ENCODE measurements around the gene CD7.
"Not testable (repeated sequence)": the region's sequence is repeated elsewhere in the genome, so short reads cannot be mapped to it uniquely, and the experiment has no call there.

CD7 gene

DNA sequence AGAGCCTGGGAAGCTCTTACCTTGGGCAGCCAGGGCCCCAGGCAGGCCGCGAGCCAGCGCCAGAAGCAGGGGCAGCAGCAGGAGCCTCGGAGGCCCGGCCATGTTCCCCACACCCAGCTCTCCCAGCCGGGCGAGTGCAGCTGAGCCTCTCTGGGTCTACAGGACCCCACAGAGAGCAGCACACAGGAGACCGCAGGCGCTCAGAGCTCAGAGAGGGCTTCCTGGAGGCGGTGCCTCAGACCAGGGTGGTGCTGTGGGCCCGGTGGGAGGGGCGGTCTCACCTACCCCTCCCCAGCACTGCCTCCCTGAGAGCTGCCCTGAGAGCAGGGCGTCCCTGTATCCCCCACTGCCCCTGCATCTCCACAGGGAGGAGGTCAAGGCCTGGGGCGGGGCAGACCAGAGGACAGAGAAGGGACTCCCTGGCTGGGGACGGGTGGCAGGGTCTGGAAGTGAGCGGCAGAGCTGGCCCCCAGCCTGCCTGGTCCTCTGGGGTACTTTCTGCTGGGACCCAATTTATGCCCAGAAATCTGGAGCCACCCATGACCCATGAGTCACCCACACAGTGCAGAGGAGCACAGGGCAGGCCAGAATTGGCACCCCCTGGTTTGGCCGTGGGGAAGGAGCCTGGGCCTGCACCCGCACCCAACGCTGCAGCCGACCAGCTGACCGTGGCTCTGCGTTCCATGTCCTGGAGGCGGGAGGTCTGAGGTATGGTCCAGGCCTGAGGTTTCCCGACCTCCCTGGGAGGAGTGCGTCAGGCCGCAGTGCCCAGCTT is at the start of gene CD7:
CD7 (minus strand) TSS at position 215 of the 775 bp plus-strand sequence; CDS start at position 102, 113 bp downstream.
- no peak for DNase-seq

DNA sequence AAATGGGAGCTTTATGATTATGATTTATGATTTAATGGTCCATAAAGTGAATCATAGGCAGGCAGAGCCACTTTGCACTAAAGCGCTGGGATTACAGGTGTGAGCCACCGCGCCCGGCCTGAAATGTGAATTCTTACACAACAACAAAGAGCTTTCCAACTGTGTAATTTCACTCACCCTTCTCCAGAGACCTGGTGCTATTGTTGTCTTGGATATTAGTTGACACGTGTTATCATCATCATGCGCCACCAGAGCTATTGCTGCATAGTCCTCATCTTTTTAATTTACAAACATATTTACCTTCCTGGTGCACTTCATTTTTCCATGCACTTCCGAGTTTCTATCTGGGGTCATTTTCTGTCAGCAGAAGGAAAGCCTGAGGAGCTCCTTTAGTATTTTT is 49.3 kb upstream of the CD7 start:
- no peak for DNase-seq

DNA sequence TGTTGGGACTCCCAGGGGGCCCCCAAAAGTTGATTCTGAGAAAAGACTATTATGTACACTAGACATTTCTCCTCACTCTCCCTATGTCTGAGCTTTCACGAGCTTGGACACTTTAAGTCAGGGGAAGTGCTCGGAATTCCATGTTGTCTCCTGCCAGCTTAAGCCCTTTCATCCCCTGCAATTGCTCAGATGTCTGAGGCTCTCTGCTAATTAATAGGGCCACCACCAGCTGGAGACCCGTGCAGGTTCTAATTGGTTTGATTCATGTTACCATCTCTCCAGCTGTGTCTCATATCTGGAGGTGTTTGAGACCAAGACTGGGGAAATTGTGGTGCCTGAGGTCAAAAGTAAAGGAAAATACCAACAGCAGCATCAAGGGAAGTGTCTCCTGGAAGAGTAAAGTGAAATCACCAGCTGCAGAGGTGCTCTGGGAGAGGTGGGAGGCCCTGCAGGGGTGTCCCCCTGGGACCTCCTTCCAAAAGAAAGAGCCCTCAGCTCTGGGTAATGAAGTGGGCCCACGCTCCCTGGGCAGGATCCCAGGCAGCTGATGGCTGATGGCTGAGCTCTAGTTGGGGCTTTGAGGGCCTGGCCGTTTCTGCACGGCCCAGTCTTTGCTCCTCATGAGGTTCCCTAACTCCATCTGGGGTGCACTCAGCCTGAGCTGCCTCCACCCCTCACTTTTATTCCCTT is 48.3 kb upstream of the CD7 start:
- DNase-seq = no peak

DNA sequence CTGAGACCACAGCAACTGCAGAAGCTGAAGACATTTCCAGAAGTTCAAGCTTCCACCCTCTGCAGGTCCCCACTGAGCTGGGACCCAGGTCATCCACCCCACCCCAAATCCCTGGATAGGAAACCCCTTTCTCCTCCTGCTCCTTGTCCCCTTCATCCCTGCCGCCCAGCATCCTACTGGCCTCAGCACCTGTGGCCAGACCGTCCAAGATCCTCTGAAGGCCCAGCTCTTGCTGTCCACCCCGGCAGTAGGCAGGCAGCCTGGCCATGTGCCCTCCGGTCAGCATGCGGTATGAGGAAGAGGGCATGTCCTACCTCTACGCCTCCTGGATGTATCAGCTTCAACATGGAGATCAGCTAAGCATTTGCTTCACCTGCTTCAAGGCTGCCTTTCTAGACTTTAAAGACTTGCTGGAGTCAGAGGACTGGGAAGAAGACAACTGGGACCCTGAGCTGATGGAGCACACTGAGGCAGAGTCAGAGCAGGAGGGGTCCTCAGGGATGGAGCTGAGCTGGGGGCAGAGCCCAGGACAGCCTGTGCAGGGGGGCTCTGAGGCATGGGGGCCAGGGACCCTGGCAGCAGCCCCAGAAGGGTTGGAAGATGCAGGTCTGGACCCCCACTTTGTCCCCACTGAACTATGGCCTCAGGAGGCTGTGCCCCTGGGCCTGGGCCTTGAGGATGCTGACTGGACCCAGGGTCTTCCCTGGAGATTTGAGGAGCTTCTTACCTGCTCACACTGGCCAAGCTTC is 44.7 kb upstream of the CD7 start:
- no peak for DNase-seq

DNA sequence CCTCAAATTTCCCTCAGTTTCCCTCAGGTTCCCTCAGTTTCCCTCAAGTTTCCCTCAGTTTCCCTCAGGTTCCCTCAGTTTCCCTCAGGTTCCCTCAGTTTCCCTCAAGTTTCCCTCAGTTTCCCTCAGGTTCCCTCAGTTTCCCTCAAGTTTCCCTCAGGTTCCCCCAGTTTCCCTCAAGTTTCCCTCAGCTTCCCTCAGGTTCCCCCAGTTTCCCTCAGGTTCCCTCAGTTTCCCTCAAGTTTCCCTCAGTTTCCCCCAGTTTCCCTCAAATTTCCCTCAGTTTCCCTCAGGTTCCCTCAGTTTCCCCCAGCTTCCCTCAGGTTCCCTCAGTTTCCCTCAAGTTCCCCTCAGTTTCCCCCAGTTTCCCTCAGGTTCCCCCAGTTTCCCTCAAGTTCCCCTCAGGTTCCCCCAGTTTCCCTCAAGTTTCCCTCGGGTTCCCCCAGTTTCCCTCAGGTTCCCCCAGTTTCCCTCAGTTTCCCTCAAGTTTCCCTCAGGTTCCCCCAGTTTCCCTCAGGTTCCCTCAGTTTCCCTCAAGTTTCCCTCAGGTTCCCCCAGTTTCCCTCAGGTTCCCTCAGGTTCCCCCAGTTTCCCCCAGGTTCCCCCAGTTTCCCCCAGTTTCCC is 42.2 kb upstream of the CD7 start:
- not testable (repeated sequence) for DNase-seq

DNA sequence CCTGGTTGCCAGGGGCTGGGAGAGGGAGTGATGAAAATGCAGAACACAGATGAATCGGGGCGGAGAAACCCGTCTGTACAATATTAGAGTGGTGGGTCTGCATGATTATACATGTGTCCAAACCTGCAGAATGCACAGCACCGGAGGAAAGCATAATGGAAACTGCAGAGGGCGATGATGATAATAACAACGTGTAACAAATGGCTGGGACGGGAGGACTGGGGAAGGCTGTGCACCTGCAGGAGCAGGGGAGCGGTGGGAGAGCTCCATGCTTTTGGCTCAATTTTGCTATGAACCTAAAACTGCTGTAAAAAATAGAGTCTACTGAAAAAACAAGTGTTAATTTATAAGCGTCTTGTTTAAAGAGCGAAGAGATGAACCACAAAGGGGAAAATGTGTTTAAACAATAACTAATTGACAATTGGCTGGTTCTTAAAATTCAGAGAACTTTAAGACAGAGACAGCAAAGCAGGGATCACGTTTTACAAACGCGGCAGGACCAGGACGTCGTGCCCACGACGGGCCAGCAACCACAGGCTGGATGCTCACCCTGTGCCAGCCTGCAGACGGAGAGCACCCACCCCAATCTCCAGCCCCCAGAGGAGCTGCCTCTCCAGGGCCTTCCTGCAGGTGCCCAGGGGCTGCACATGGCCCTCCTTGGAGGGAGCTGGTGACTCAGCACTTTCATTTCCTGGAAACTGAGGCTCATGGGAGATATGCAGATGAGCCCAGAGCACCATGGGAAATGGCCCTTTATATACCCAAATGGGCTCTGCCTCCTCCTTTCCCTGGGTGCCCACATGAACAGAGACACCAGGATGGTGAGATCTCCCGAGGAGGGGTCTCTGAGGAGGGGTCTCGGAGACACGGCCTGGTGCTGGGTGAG is 41.3 kb upstream of the CD7 start, which contains the start of gene TEX19:
TEX19 (plus strand) TSS at position 783 of the 886 bp plus-strand sequence. CDS start 2,904 bp downstream, outside the sequence.
- DNase-seq = no peak

DNA sequence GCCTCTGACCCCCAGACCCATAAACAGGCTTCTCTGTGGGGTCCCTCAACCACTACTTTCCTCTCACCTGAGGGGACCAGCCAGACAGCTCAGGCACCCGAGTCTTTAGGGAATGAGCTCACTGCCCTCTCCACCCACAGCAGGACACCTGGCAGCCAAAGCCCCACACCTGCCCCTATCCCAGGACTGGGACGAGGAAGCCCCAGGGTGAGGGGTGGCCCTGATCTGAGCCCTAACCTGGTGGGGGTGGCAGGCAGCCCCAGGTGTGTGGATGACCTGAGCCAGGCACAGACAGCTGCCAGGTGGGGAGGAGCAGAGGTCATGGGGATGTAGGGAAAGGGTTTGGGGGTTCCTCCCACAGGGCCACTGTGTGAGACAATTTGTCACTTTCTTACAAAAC is 40.0 kb upstream of the CD7 start:
- no peak for DNase-seq

DNA sequence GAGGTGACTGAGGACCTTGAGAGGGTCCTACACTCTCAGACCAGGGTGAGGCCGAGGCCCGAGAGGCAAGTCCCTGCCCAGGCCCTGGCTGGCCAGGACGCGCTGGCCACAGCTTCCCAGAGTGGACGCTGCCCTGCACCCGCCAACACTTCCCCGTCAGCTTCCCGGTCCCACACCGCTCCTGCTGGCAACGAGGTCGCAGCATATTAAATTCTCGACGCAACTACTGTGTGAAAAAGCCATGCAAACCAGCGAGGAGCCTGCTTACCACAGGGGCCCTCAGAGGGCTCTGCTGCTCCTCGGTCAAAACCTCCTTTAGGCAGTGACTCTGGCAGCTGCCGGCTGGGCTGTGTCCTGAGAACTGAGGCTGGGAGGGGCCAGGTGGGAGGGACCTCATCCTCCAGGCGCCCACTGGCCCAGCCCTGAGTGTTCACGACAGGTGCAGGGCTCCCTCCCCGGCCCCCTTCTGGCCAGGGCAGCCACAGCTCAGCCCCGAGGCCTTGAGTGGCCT is 39.5 kb upstream of the CD7 start:
- DNase-seq = no peak

DNA sequence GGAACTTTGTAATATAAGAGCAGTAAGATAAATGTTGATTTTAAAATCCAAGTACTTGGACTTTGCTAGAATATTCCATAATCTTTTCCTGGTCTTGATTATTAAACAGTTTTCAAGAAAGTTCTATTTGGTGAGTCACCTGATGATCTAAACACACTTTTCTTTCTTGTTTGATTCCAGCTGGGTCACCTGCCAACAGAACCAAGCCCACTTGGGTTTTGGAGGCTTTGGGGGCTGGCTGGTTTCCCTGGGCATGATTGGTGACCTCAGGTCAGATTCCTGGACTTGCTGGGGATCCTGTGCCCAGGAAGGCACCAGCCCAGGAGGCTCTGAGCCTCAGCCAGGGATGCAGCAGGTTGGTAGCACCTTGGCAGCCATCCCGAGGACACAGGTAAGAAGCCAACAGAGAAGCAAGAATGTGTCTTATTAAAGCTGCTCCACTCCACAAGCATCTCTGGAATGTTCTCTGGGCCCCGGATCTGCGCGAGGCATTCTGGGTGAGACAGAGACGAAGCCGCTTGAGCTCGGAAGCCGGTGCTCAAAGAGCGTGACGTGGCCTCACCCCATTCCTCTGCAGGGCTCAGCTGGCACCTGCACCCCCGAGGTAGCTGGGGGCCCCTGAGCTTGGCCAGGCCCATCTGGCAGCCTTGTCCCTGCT is 38.5 kb upstream of the CD7 start:
- DNase-seq = no peak

DNA sequence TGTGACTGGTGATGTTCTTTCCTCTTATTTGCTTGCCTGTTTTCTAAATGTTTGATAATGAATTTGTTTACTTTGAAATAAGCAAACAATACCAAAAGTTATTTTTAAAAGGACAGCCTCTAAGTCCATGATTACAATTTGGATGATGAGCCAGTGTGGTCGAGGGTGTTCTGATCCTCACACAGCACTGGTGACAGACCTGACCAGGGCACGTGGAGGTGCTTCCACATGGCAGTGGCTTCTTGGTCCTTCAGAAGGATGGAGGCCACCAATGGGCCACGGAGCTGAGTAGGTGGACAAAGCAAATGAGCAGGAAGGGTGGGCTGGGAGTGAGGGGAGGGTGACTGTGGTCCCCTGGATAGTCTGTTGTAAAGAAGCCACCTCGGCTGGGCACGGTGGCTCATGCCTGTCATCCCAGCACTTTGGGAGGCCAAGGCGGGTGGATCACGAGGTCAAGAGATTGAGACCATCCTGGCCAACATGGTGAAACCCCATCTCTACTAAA is 37.4 kb upstream of the CD7 start:
- no peak for DNase-seq

DNA sequence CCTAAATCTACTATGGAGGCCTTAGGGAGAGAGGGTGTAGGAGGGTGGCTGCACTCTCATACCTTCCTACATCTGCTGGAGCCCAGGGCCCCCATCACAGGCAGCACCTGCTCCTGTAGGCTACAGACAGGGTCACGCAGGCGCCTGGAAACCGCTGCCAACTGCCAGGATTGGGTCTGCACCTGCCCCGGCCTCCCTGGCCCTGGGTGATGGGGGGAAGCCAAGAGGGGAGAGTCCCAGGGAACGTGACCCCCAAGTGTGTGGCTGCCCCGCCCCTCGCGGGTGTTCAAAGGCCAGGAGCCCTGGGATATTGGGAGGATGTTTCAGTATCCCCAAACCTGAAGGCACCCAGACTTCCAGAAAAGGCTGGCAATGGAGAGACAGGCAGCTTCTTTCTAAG is 36.1 kb upstream of the CD7 start:
- no peak for DNase-seq

DNA sequence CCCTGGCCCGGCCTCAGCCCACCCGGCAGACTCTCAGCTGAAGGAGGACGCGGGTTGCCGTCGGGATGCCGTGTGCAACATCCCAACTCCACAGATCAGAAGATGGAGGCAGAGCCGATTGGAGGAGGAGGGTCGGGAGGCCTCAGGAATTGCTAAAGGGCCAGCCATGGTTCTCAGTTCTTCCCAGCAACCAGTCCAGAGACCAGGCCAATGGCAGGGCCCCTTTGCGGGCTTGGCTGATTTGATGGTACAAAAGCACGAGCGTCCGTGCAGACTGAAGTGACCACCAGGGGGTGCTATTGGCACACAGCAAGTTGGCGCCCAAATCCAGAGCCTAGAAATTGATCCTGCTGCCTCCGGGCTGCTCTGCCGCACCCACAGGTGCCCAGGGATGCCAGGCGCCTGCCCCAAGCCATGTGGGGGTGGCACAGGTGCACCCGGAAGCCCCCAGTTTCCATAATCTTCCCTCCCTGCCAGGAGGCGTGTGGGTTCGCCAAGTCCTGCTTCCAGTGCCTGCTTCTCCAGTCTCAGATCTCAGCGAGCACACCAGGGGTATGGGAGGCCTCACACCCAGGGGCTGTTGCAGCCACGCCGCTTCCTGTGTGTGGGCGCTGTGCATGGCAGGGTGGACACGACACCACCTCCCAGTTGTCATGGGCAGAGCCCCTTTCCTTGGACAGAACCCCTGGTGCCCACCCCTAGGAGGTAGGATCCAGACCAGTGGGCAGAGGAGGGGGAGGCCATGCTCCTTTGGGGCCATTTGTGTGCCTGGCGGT is 34.5 kb upstream of the CD7 start:
- DNase-seq = peak; percentile 50

DNA sequence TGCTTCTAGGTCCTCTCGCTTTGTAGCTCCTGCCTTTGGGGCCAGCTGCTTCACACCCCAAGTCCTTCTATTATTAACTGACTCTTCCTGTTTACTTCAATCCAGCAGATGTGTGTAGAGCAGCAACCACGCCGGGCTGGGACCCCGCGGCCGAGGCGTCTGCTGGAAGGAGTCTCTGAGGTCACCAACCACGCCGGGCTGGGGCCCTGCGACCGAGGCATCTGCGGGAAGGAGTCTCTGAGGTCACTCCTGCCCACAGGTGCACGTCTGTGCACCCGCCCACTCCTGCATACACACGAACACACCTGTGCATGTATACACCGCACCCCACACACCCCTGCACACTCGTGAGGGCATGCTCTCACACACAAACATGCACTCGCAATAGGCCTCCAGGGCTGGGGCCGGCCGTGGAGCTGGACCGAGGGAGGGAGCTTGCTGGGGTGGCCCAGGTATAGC is 33.9 kb upstream of the CD7 start:
- no peak for DNase-seq

DNA sequence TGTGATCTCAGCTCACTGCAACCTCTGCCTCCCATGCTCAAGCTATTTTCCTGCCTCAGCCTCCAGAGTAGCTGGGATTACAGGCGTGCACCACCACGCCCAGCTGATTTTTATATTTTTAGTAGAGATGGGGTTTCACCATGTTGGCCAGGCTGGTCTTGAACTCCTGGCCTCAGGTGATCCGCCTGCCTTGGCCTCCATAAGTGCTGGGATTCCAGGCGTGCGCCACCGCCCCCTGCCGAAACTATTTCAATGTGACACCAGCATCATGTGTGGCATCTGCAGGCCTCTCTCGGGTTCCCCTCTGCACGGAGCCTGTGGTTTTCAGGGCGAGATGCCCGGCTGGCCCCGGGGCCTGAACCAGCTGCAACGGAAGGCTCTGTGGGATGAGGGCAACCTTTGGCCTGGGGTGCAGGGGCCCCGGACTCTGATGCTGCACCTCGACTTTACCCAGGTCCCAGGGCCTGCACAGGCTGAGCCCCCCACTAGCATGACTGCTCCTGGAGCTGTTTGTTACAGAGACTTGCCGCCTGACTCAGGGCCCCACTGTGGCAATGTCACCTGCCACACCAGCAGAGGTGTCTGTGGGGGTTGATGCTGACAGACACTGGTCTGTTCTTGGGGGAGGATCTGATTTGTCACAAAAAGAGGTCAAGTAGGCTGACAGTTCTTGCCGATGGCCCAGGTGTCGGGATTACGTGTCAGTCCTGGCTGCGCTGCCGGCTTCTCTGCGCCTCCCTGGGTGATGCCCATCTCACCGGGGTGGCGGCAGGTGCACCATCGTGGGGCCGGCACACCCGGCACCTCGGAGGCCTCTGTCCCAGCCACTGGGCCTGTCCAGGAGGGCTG is 33.0 kb upstream of the CD7 start:
- no peak for DNase-seq

DNA sequence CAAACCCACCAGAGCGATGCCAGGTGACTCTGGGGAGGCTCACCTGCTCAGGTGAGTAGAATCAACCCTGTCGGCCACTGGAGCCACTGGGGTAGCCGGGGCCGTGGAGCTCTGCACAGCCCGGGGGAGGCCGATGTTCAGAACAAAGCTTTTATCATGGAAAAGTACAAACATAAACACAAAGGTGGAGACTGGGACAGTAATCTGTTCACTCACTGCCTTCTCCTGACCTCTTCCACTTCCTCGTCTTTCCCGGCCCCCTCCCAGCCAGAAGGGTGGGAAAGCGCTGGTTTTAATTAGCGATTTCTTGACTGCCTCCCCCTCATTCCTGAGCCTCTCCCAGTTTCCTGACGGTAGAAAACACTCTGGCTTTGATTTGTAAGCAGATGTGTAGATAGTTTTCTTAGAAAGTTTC is 31.9 kb upstream of the CD7 start:
- no peak for DNase-seq

DNA sequence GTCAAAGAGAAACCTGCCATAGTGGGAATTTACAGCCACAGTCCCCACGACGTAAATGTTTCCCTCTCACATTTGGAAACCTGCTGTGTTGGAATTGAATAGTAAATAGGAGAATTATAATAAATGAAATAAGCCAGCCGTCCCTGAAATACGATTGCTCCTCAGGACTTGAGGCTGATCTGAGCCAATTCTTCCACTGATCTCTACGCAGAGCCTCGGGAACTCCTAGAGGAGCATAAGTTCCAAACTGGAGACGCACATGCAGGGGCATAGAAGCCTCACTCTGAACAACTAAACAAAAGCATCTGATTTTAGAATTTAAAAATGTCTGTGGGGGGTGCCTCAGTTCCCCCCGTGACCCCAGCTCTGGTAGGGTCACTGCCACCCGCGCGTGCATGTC is 31.5 kb upstream of the CD7 start:
- no peak for DNase-seq

DNA sequence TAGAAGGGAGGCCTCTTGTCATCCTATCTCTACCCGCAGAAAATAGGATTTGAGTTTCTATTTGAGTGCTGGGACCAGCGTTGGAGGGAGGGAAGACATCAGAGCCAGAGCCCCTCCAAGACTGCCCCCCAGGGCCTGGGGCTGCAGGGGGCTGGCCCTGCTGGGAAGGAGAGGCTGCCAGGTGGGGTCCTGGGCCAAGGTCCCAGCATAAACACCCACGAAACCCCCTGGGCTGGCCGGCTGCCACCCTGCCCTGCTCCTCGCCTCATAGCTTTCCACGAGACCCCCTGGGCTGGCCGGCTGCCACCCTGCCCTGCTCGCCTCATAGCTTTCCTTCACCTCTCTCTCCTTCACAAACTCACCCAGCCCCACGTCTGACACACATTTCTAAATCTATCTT is 31.0 kb upstream of the CD7 start:
- no peak for DNase-seq

DNA sequence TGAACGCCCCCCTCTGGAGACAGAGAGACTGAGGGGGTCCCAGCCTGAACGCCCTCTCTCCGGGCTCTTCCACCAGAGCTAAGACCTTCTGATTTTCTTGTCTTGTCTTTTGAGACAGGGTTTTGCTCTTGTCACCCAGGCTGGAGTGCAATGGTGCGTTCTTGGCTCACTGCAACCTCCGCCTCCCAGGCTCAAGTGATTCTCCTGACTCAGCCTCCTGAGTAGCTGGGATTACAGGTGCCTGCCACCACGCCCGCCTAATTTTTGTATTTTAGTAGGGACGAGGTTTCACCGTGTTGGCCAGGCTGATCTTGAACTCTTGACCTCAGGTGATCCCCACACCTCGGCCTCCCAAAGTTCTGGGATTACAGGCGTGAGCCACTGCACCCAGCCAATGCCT is 30.6 kb upstream of the CD7 start:
- DNase-seq = not testable (repeated sequence)
